ENCODE measurements around the gene S100A12.

- TF ChIP-seq EP300 (IDR thresholded peaks at IDR 0.05), result no peak
- no peak for TF ChIP-seq POLR2A (IDR thresholded peaks at IDR 0.05)
- no peak for TF ChIP-seq CTCF (IDR thresholded peaks at IDR 0.05)
Observed at GRCh38 chr1:153324912-153325311, 50.5 kb downstream of the S100A12 start.
